ENCODE results near the gene GPR146.

- TF ChIP-seq TAF1 (IDR thresholded peaks at IDR 0.05; ENCODE audit: borderline replicate concordance, insufficient read depth, low read length) (no peak), POLR2AphosphoS5 (IDR thresholded peaks at IDR 0.05; ENCODE audit: low read depth, low read length) (no peak), FOXP2 (optimal IDR thresholded peaks at IDR 0.05; ENCODE audit: borderline replicate concordance, extremely low read depth, extremely low read length, insufficient read depth) (no peak), REST (IDR thresholded peaks at IDR 0.05; ENCODE audit: insufficient read depth in 1 of 2, low read depth in 2 of 2, low read length in 2 of 2) (no peak), SIN3A (IDR thresholded peaks at IDR 0.05; ENCODE audit: borderline replicate concordance, insufficient read depth, low read length) (no peak)
Measured at GRCh38 chr7:1070544-1071011, 26.2 kb downstream of the GPR146 start.

All from PFSK-1 (cell line).